UCSD-AML1 (cell line): ENCODE data around the gene SBF2.

Experiments
- DNase-seq: peaks from one replicate; lab custom pipeline; 2025; ENCODE audit not compliant: unreplicated experiment; lab: John Stamatoyannopoulos, UW

SBF2 gene

GRCh38 chr11:10302359-10302743 is 8.3 kb upstream of the SBF2 start:
- DNase-seq: no peak

GRCh38 chr11:10301656-10302358 is 7.8 kb upstream of the SBF2 start:
- DNase-seq: no peak

GRCh38 chr11:10298342-10298741 is 4.3 kb upstream of the SBF2 start:
- DNase-seq: no peak

- no peak for DNase-seq
Observed at GRCh38 chr11:10295064-10295901, 1.3 kb upstream of the SBF2 start.

GRCh38 chr11:10294290-10294953 is 403 bp upstream of the SBF2 start:
- no peak for DNase-seq

GRCh38 chr11:10291801-10292638 is 2.0 kb downstream of the SBF2 start:
- DNase-seq: no peak

GRCh38 chr11:10289765-10290380 is 4.1 kb downstream of the SBF2 start:
- DNase-seq: no peak

- no peak for DNase-seq
Observed at GRCh38 chr11:10288881-10289764, 4.9 kb downstream of the SBF2 start.

GRCh38 chr11:10287766-10288715 is 6.0 kb downstream of the SBF2 start:
- DNase-seq: no peak

GRCh38 chr11:10287140-10287539 is 6.9 kb downstream of the SBF2 start:
- no peak for DNase-seq

- no peak for DNase-seq
Observed at GRCh38 chr11:10285148-10285802, 8.7 kb downstream of the SBF2 start.

- DNase-seq: no peak
Observed at GRCh38 chr11:10283991-10284390, 10.0 kb downstream of the SBF2 start.

GRCh38 chr11:10282117-10282516 is 11.9 kb downstream of the SBF2 start:
- DNase-seq: no peak

GRCh38 chr11:10275714-10276113 is 18.3 kb downstream of the SBF2 start:
- no peak for DNase-seq

GRCh38 chr11:10274726-10275125 is 19.3 kb downstream of the SBF2 start:
- no peak for DNase-seq

GRCh38 chr11:10273738-10274137 is 20.3 kb downstream of the SBF2 start:
- DNase-seq: no peak

- no peak for DNase-seq
Observed at GRCh38 chr11:10272132-10272531, 21.9 kb downstream of the SBF2 start.
